ENCODE results near the gene NLGN1. TPM values are rescaled to one million over a fixed set of nuclear protein-coding genes. Genes with fewer than 3 reads are reported as not detected.
A peak's percentile ranks its signal among the peaks of the same experiment; 100 is the strongest.

Gene NLGN1
- total and polyA plus RNA-seq, 2 of the 8 experiments (the other 6 are each of a cell fraction or from before 2014, with no cell fraction given) = 7.8 to 14.8 TPM

DNA sequence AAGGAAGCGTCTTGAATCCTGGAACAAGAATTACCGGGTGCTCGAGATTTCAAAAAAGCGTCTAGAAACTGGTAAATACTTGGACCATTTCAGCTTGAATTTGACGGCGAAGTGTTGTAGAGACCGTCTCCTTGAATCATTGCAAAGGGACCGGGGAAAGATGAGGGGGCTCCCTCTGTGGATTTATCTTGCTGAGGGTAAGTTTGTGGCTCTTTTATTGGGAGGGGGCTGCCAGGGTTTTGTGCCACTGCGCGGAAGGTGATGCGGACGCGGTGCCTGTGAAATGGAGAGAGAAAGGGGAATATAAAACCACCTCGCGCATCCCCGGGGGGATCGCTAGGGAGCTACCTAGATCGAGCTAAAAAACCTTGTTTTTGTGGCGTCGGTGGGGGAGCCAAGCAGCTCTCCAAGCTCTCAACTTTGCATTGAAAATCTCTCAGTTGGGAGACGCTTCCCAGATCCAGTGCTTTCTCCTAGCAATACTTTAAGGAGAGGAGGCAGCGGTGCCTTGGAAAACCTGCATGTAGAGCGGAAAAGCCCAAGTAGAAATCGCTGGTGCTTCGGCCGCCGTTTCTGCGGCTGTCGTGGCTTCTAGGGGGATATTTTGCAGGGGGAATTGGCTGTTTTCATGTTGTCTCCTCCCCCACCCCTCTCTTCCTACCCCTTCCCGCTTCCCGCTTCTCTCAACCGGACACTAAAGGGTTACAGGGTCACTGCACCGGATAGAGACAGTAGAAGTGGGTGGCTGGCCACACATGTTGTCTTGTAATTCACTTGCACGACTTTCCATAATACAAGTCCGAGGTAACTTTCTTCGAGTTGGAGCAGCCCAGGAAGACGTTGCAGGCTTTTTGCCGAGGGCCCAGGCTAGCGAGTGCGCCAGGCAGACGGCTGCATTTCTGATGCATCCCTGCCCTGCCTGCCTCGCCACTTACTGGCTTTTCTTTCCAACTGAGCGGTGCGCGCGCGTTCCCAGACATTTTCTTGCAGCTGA lies 187.6 kb downstream of the NLGN1 start (continued):
- TF ChIP-seq, protein P1, sequence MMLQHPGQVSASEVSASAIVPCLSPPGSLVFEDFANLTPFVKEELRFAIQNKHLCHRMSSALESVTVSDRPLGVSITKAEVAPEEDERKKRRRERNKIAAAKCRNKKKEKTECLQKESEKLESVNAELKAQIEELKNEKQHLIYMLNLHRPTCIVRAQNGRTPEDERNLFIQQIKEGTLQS (IDR thresholded peaks at IDR 0.05; ENCODE audit: insufficient read depth, low read depth, low read length) = no peak
- TF ChIP-seq, protein P2, sequence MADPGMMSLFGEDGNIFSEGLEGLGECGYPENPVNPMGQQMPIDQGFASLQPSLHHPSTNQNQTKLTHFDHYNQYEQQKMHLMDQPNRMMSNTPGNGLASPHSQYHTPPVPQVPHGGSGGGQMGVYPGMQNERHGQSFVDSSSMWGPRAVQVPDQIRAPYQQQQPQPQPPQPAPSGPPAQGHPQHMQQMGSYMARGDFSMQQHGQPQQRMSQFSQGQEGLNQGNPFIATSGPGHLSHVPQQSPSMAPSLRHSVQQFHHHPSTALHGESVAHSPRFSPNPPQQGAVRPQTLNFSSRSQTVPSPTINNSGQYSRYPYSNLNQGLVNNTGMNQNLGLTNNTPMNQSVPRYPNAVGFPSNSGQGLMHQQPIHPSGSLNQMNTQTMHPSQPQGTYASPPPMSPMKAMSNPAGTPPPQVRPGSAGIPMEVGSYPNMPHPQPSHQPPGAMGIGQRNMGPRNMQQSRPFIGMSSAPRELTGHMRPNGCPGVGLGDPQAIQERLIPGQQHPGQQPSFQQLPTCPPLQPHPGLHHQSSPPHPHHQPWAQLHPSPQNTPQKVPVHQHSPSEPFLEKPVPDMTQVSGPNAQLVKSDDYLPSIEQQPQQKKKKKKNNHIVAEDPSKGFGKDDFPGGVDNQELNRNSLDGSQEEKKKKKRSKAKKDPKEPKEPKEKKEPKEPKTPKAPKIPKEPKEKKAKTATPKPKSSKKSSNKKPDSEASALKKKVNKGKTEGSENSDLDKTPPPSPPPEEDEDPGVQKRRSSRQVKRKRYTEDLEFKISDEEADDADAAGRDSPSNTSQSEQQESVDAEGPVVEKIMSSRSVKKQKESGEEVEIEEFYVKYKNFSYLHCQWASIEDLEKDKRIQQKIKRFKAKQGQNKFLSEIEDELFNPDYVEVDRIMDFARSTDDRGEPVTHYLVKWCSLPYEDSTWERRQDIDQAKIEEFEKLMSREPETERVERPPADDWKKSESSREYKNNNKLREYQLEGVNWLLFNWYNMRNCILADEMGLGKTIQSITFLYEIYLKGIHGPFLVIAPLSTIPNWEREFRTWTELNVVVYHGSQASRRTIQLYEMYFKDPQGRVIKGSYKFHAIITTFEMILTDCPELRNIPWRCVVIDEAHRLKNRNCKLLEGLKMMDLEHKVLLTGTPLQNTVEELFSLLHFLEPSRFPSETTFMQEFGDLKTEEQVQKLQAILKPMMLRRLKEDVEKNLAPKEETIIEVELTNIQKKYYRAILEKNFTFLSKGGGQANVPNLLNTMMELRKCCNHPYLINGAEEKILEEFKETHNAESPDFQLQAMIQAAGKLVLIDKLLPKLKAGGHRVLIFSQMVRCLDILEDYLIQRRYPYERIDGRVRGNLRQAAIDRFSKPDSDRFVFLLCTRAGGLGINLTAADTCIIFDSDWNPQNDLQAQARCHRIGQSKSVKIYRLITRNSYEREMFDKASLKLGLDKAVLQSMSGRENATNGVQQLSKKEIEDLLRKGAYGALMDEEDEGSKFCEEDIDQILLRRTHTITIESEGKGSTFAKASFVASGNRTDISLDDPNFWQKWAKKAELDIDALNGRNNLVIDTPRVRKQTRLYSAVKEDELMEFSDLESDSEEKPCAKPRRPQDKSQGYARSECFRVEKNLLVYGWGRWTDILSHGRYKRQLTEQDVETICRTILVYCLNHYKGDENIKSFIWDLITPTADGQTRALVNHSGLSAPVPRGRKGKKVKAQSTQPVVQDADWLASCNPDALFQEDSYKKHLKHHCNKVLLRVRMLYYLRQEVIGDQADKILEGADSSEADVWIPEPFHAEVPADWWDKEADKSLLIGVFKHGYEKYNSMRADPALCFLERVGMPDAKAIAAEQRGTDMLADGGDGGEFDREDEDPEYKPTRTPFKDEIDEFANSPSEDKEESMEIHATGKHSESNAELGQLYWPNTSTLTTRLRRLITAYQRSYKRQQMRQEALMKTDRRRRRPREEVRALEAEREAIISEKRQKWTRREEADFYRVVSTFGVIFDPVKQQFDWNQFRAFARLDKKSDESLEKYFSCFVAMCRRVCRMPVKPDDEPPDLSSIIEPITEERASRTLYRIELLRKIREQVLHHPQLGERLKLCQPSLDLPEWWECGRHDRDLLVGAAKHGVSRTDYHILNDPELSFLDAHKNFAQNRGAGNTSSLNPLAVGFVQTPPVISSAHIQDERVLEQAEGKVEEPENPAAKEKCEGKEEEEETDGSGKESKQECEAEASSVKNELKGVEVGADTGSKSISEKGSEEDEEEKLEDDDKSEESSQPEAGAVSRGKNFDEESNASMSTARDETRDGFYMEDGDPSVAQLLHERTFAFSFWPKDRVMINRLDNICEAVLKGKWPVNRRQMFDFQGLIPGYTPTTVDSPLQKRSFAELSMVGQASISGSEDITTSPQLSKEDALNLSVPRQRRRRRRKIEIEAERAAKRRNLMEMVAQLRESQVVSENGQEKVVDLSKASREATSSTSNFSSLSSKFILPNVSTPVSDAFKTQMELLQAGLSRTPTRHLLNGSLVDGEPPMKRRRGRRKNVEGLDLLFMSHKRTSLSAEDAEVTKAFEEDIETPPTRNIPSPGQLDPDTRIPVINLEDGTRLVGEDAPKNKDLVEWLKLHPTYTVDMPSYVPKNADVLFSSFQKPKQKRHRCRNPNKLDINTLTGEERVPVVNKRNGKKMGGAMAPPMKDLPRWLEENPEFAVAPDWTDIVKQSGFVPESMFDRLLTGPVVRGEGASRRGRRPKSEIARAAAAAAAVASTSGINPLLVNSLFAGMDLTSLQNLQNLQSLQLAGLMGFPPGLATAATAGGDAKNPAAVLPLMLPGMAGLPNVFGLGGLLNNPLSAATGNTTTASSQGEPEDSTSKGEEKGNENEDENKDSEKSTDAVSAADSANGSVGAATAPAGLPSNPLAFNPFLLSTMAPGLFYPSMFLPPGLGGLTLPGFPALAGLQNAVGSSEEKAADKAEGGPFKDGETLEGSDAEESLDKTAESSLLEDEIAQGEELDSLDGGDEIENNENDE (IDR thresholded peaks at IDR 0.05; ENCODE audit: insufficient replicate concordance, low read length) = peak; percentile 20
- TF ChIP-seq, protein P3, sequence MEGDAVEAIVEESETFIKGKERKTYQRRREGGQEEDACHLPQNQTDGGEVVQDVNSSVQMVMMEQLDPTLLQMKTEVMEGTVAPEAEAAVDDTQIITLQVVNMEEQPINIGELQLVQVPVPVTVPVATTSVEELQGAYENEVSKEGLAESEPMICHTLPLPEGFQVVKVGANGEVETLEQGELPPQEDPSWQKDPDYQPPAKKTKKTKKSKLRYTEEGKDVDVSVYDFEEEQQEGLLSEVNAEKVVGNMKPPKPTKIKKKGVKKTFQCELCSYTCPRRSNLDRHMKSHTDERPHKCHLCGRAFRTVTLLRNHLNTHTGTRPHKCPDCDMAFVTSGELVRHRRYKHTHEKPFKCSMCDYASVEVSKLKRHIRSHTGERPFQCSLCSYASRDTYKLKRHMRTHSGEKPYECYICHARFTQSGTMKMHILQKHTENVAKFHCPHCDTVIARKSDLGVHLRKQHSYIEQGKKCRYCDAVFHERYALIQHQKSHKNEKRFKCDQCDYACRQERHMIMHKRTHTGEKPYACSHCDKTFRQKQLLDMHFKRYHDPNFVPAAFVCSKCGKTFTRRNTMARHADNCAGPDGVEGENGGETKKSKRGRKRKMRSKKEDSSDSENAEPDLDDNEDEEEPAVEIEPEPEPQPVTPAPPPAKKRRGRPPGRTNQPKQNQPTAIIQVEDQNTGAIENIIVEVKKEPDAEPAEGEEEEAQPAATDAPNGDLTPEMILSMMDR (IDR thresholded peaks at IDR 0.05; ENCODE audit: control extremely low read depth in 1 of 3, insufficient read depth in 1 of 3, low read depth in 1 of 3, low read length in 3 of 3) = no peak
- no peak for TF ChIP-seq EZH2 (IDR thresholded peaks at IDR 0.05; ENCODE audit: low read depth, low read length, severe bottlenecking)
- 0 out of 2 replicates have a peak, but pooled peaks have one; percentile 6 for TF ChIP-seq JUND (IDR thresholded peaks at IDR 0.05; ENCODE audit: low read length)
